Activated T-cell treated with anti-CD3 and anti-CD28 coated beads for 24 hours (primary cell): ENCODE data around the gene LY9.
"Not testable (repeated sequence)": the region's sequence is repeated elsewhere in the genome, so short reads cannot be mapped to it uniquely, and the experiment has no call there.

Source experiments
- DNase-seq: peaks from one replicate; pipeline ENCODE4 v3.0.0-alpha.2; 2020; ENCODE audit warnings: low read depth

The LY9 gene

GRCh38 chr1:160774886-160775719, 20.9 kb upstream of the LY9 start:
- no peak for DNase-seq

- DNase-seq, result no peak
Measured at GRCh38 chr1:160776178-160776577, 19.8 kb upstream of the LY9 start.

GRCh38 chr1:160777486-160778089, 18.4 kb upstream of the LY9 start:
- peak; percentile 44 for DNase-seq

GRCh38 chr1:160778976-160779375, 17.0 kb upstream of the LY9 start:
- no peak for DNase-seq

- no peak for DNase-seq
Measured at GRCh38 chr1:160779626-160780397, 16.2 kb upstream of the LY9 start.

- DNase-seq, result no peak
Measured at GRCh38 chr1:160780398-160780755, 15.6 kb upstream of the LY9 start.

- no peak for DNase-seq
Measured at GRCh38 chr1:160781186-160781766, 14.7 kb upstream of the LY9 start.

- DNase-seq, result no peak
Measured at GRCh38 chr1:160781914-160782689, 13.9 kb upstream of the LY9 start.

GRCh38 chr1:160782988-160783765, 12.8 kb upstream of the LY9 start:
- not testable (repeated sequence) for DNase-seq

GRCh38 chr1:160789051-160789701, 6.8 kb upstream of the LY9 start:
- DNase-seq, result no peak

- no peak for DNase-seq
Measured at GRCh38 chr1:160789702-160790611, 6.0 kb upstream of the LY9 start.

GRCh38 chr1:160794376-160794775, 1.6 kb upstream of the LY9 start:
- DNase-seq, result no peak

GRCh38 chr1:160797271-160797709, 1.3 kb downstream of the LY9 start:
- no peak for DNase-seq

- DNase-seq, result peak; percentile 46
Measured at GRCh38 chr1:160797861-160798273, 1.9 kb downstream of the LY9 start.

- no peak for DNase-seq
Measured at GRCh38 chr1:160798439-160798838, 2.5 kb downstream of the LY9 start.

GRCh38 chr1:160799641-160800040, 3.7 kb downstream of the LY9 start:
- no peak for DNase-seq

- no peak for DNase-seq
Measured at GRCh38 chr1:160800142-160800541, 4.2 kb downstream of the LY9 start.

- DNase-seq, result no peak
Measured at GRCh38 chr1:160800645-160801408, 4.9 kb downstream of the LY9 start.
